HL-60 (cell line): ENCODE measurements around the gene AP1S3.

Experiments
- DNase-seq, 2 experiments: peaks; one replicate each; pipeline ENCODE4 v3.0.0-alpha.2; 2010 to 2020; ENCODE audit warnings: low read depth in 1 of 2, low spot score in 1 of 2
- H3K27ac ChIP-seq: fragments of 250-450 bp; sonication (Bioruptor Pico); replicated peaks from 2 replicates; pipeline ENCODE4 v1.5.1; 2020; ENCODE audit warnings: mild to moderate bottlenecking, moderate library complexity
- H3K27me3 ChIP-seq: fragments of 250-450 bp; sonication (Bioruptor Pico); 2 replicates; pipeline ENCODE4 v1.5.1; 2021; ENCODE audit warnings: mild to moderate bottlenecking, moderate library complexity; ENCODE audit not compliant: insufficient read depth, poor library complexity, severe bottlenecking
- H3K4me3 ChIP-seq: replicated peaks from 2 replicates; pipeline ENCODE4 v1.5.1; 2011; ENCODE audit warnings: mild to moderate bottlenecking, control low read depth, low read length; ENCODE audit not compliant: insufficient read depth
- GABPA ChIP-seq: IDR thresholded peaks from 2 replicates; pipeline ENCODE4 v1.6.1; 2012; ENCODE audit warnings: low read depth
- POLR2AphosphoS5 ChIP-seq: IDR thresholded peaks from 2 replicates; pipeline ENCODE4 v1.6.1; 2012; ENCODE audit warnings: low read depth
- SPI1 ChIP-seq: IDR thresholded peaks from 2 replicates; pipeline ENCODE4 v1.6.1; 2012; ENCODE audit warnings: low read depth, mild to moderate bottlenecking, borderline replicate concordance
- TF ChIP-seq, protein P1 (sequence below): IDR thresholded peaks from one replicate; pipeline ENCODE4 v1.5.1; 2011; ENCODE audit warnings: low read length, control low read depth, inconsistent platforms; ENCODE audit not compliant: insufficient read depth
- TF ChIP-seq, protein P2 (sequence below): IDR thresholded peaks from 2 replicates; pipeline ENCODE4 v1.6.1; 2012; ENCODE audit warnings: low read depth; ENCODE audit not compliant: insufficient replicate concordance

AP1S3 gene

DNA sequence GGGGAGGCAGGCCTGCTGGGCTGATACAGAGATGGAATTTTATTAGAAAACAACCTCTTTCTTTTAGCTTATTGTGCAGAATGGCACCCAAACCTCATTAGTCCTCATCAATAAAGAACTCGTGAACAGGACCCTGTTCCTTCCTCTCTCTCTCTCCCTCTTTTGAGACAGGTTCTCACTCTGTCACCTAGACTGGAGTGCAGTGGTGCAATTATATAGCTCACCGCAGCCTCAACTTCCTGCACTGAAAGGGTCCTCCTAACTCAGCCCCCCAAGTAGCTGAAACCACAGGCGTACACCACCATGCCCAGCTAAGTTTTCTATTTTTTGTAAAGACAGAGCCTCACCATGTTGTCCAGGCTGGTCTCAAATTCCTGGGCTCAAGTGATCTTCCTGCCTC lies 21.7 kb upstream of the AP1S3 start:
- no peak overlapping the region for H3K4me3 ChIP-seq
- TF ChIP-seq GABPA (no peak), SPI1 (no peak), POLR2AphosphoS5 (no peak)
- TF ChIP-seq, protein P1, sequence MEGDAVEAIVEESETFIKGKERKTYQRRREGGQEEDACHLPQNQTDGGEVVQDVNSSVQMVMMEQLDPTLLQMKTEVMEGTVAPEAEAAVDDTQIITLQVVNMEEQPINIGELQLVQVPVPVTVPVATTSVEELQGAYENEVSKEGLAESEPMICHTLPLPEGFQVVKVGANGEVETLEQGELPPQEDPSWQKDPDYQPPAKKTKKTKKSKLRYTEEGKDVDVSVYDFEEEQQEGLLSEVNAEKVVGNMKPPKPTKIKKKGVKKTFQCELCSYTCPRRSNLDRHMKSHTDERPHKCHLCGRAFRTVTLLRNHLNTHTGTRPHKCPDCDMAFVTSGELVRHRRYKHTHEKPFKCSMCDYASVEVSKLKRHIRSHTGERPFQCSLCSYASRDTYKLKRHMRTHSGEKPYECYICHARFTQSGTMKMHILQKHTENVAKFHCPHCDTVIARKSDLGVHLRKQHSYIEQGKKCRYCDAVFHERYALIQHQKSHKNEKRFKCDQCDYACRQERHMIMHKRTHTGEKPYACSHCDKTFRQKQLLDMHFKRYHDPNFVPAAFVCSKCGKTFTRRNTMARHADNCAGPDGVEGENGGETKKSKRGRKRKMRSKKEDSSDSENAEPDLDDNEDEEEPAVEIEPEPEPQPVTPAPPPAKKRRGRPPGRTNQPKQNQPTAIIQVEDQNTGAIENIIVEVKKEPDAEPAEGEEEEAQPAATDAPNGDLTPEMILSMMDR: no peak
- TF ChIP-seq, protein P2, sequence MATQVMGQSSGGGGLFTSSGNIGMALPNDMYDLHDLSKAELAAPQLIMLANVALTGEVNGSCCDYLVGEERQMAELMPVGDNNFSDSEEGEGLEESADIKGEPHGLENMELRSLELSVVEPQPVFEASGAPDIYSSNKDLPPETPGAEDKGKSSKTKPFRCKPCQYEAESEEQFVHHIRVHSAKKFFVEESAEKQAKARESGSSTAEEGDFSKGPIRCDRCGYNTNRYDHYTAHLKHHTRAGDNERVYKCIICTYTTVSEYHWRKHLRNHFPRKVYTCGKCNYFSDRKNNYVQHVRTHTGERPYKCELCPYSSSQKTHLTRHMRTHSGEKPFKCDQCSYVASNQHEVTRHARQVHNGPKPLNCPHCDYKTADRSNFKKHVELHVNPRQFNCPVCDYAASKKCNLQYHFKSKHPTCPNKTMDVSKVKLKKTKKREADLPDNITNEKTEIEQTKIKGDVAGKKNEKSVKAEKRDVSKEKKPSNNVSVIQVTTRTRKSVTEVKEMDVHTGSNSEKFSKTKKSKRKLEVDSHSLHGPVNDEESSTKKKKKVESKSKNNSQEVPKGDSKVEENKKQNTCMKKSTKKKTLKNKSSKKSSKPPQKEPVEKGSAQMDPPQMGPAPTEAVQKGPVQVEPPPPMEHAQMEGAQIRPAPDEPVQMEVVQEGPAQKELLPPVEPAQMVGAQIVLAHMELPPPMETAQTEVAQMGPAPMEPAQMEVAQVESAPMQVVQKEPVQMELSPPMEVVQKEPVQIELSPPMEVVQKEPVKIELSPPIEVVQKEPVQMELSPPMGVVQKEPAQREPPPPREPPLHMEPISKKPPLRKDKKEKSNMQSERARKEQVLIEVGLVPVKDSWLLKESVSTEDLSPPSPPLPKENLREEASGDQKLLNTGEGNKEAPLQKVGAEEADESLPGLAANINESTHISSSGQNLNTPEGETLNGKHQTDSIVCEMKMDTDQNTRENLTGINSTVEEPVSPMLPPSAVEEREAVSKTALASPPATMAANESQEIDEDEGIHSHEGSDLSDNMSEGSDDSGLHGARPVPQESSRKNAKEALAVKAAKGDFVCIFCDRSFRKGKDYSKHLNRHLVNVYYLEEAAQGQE: no peak
- H3K27me3 ChIP-seq: no peaks in the 10 kb centered on the region
- no peak overlapping the region for H3K27ac ChIP-seq
- no peak for DNase-seq

DNA sequence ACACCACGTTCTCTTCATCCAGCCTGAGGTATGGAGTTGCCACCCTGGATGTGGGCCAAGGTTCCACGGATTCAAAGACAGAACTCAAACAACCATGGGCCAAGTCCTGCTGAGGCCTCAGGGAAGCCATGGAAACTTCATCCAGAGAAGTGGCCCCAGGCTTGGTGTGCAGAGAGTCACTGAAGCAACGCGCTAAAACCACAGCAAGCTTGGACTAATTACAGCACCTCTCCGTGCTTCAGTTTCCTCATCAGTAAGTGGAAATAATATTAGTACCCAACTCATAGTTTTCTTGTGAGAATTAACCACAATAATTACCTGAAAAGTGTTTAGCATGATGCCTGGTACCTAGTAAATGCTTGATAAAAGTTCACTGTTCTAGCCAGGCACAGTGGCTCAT lies 19.2 kb upstream of the AP1S3 start:
- no peak overlapping the region for H3K27ac ChIP-seq
- no peak for TF ChIP-seq SPI1
- no peak for TF ChIP-seq GABPA
- TF ChIP-seq, protein P1: no peak
- TF ChIP-seq, protein P2: no peak
- no peak for TF ChIP-seq POLR2AphosphoS5
- no peak overlapping the region for H3K4me3 ChIP-seq
- H3K27me3 ChIP-seq: no peaks in the 10 kb centered on the region
- DNase-seq: peak in 1 of 2 experiments; percentile 36

DNA sequence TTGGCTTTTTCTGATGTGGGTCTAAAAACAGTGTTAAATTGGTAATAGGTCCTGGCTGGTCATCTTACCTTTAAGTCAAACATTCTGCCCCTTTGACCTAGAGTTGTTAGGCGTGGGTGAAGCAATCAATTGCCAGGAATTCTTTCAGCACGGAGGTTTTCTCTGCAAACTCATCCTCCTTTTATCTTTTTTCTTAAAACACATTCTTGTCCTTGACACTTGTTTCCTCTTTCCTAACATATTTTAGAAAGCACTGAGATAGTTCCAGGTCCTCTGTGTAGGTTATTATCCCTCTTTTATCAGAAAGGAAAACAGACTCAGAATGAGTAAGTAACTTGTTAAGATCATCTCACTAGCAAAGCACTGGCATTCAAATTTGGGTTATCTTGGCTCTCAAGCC lies 18.6 kb upstream of the AP1S3 start:
- H3K4me3 ChIP-seq: no peak overlapping the region
- H3K27ac ChIP-seq: no peak overlapping the region
- H3K27me3 ChIP-seq: no peaks in the 10 kb centered on the region
- no peak for DNase-seq
- TF ChIP-seq SPI1 (no peak), POLR2AphosphoS5 (no peak)
- TF ChIP-seq, protein P1: no peak

DNA sequence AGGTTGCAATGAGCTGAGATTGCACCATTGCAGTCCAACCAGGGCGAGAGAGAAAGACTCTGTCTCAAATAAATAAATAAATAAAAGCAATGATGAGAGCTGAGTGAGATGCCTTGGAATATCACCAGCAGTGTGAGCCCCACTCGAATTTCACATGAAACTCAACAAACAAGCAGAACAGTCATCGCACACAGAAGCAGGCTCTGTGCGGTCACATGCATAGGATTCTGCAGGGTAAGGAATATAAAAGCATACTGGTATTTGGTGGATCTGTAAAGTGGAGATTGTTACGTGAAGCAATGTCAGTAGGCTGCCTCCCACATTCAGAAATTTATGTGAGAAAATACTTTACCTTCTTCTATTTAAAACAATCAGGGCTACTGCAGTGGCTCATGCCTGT lies 18.0 kb upstream of the AP1S3 start:
- Histone ChIP-seq H3K27ac (no peak overlapping the region), H3K4me3 (no peak overlapping the region), H3K27me3 (no peaks in the 10 kb centered on the region)
- DNase-seq: no peak
- TF ChIP-seq, protein P2: no peak
- TF ChIP-seq POLR2AphosphoS5 (no peak), SPI1 (no peak), GABPA (no peak)
- TF ChIP-seq, protein P1: no peak
